Loucy (cell line): ENCODE measurements around the gene PCOLCE2.

Experiments used
- H2AFZ ChIP-seq: fragments of 200-600 bp; sonication (generic); 2 replicates; pipeline ENCODE4 v1.6.0; 2016; ENCODE audit warnings: antibody characterized with exemption, mild to moderate bottlenecking, low read length, moderate library complexity
- H3F3A ChIP-seq: fragments of 200-600 bp; 2 replicates; pipeline ENCODE4 v1.6.0; 2016; ENCODE audit warnings: antibody characterized with exemption, low read depth, mild to moderate bottlenecking
- H3K27me3 ChIP-seq: fragments of 200-600 bp; sonication (generic); 2 replicates; pipeline ENCODE4 v1.6.1; 2014; ENCODE audit warnings: low read length, mild to moderate bottlenecking; ENCODE audit not compliant: insufficient read depth, poor library complexity, severe bottlenecking
- H3K36me3 ChIP-seq: fragments of 200-600 bp; sonication (generic); 2 replicates; pipeline ENCODE4 v1.6.1; 2016; ENCODE audit warnings: low read length; ENCODE audit not compliant: insufficient read depth
- H3K4me1 ChIP-seq: fragments of 200-600 bp; sonication (generic); 2 replicates; pipeline ENCODE4 v1.5.1; 2014; ENCODE audit warnings: low read length, mild to moderate bottlenecking; ENCODE audit not compliant: insufficient read depth, poor library complexity, severe bottlenecking
- H3K4me2 ChIP-seq: fragments of 200-600 bp; sonication (generic); 2 replicates; pipeline ENCODE4 v1.6.0; 2014; ENCODE audit warnings: antibody characterized with exemption, low read length, low read depth, mild to moderate bottlenecking; ENCODE audit not compliant: poor library complexity, severe bottlenecking
- H3K4me3 ChIP-seq: fragments of 200-600 bp; sonication (generic); 2 replicates; pipeline ENCODE4 v1.5.1; 2014; ENCODE audit warnings: low read length, mild to moderate bottlenecking, mixed read lengths; ENCODE audit not compliant: poor library complexity, severe bottlenecking
- H3K79me2 ChIP-seq: fragments of 200-600 bp; sonication (generic); 2 replicates; pipeline ENCODE4 v1.6.1; 2014; ENCODE audit warnings: low read length; ENCODE audit not compliant: insufficient read depth
- H3K9ac ChIP-seq: fragments of 200-600 bp; sonication (generic); 2 replicates; pipeline ENCODE4 v1.6.0; 2014; ENCODE audit warnings: mild to moderate bottlenecking, low read depth, low read length, moderate library complexity; ENCODE audit not compliant: poor library complexity, severe bottlenecking
- H3K9me2 ChIP-seq: fragments of 200-600 bp; sonication (generic); replicated peaks from 2 replicates; pipeline ENCODE4 v1.6.1; 2016; ENCODE audit warnings: low read depth, low read length, mixed read lengths
- H3K9me3 ChIP-seq: fragments of 200-600 bp; sonication (generic); 2 replicates; pipeline ENCODE4 v1.6.1; 2014; ENCODE audit warnings: mild to moderate bottlenecking, antibody characterized with exemption, low read length, low read depth; ENCODE audit not compliant: insufficient read depth
- H4K20me1 ChIP-seq: fragments of 200-600 bp; sonication (generic); 2 replicates; pipeline ENCODE4 v1.6.0; 2014; ENCODE audit warnings: antibody characterized with exemption, low read length, mild to moderate bottlenecking; ENCODE audit not compliant: insufficient read depth, poor library complexity, severe bottlenecking
- EZH2phosphoT487 ChIP-seq: fragments of 200-600 bp; IDR thresholded peaks from 2 replicates; pipeline ENCODE4 v1.6.1; 2018; ENCODE audit warnings: antibody characterized with exemption, mild to moderate bottlenecking, moderate library complexity, borderline replicate concordance
- TF ChIP-seq, protein P1 (sequence below): fragments of 200-600 bp; sonication (generic); conservative IDR thresholded peaks from 2 replicates; pipeline ENCODE4 v1.5.1; 2014; ENCODE audit warnings: mild to moderate bottlenecking, antibody characterized with exemption, low read length

PCOLCE2 gene

DNA sequence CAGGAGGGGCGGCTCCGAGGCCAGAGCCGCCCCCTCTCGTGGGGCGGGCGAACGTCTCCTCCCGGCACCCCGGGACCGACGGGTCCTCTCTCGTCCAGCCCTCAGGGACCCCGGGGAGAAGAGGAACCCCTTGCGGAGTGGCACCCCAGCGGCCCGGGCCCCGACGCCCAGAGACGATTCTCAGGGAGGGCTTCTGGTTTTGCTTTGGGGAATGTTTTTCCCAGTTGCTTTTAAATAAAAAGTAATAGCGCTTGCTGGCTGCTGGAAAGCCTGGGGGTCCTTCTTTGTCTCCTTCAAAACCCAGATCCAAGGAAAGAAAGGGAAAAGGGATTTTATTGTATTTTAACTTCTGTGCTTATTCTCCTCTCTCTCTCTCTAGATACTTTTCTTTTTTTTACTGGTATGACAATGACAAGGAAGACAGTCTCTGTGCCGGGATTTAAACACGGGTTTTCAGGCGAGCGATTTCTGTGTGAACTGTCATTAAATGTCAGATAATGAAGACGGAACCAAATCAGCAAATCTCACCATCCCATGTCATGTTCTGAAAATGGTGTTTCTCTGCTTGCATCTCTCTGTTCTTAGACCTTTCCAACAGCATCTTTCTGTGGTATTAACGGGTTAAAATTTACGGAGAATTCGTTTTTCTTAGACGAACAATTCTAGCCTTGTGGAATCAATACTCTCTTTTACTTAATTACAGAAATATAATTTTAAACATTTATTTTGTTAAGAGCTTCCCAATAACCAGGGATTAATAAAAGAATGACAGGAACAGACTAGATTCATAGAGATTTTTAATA is 530 bp upstream of the PCOLCE2 start:
- peak overlapping the region; percentile 85 for H2AFZ ChIP-seq
- H3K27me3 ChIP-seq = peaks cover 5% of the 10 kb centered on the region
- TF ChIP-seq EZH2phosphoT487 = no peak
- TF ChIP-seq, protein P1, sequence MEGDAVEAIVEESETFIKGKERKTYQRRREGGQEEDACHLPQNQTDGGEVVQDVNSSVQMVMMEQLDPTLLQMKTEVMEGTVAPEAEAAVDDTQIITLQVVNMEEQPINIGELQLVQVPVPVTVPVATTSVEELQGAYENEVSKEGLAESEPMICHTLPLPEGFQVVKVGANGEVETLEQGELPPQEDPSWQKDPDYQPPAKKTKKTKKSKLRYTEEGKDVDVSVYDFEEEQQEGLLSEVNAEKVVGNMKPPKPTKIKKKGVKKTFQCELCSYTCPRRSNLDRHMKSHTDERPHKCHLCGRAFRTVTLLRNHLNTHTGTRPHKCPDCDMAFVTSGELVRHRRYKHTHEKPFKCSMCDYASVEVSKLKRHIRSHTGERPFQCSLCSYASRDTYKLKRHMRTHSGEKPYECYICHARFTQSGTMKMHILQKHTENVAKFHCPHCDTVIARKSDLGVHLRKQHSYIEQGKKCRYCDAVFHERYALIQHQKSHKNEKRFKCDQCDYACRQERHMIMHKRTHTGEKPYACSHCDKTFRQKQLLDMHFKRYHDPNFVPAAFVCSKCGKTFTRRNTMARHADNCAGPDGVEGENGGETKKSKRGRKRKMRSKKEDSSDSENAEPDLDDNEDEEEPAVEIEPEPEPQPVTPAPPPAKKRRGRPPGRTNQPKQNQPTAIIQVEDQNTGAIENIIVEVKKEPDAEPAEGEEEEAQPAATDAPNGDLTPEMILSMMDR = no peak
- no peaks in the 10 kb centered on the region for H3K9me3 ChIP-seq
- H4K20me1 ChIP-seq = no peaks in the 10 kb centered on the region
- H3K79me2 ChIP-seq = no peaks in the 10 kb centered on the region
- peak overlapping the region; percentile 69 for H3K4me2 ChIP-seq
- H3F3A ChIP-seq = no peaks in the 10 kb centered on the region
- H3K9me2 ChIP-seq = no peaks in the 10 kb centered on the region
- no peak overlapping the region for H3K9ac ChIP-seq
- H3K36me3 ChIP-seq = no peaks in the 10 kb centered on the region
- H3K4me3 ChIP-seq = peak overlapping the region; percentile 70
- peaks cover 3% of the 10 kb centered on the region for H3K4me1 ChIP-seq

DNA sequence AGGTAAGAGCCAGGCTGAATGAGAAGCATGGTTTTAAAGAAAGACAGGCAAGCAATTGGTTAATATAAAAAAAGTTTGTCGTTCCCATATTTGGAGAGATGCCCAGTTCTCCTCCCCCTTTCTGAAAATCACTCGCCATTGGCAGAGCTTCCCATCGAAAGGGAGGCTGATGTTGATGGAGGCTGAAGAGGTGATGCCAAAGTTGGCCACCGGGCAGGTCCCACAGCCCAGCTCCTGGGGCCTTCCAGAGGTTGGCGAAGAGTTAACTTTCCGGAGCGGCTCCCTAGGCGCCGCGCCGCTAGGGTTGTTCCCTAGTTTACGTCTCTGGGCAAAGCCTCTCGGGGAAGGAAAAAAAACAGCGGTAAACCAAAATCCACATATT is 793 bp downstream of the PCOLCE2 start:
- TF ChIP-seq, protein P1 = peak; percentile 23; the same call in 1 of the 2 replicates
- TF ChIP-seq EZH2phosphoT487 = no peak
- Histone ChIP-seq H3K27me3 (peaks cover 5% of the 10 kb centered on the region), H3K79me2 (no peaks in the 10 kb centered on the region), H3K36me3 (no peaks in the 10 kb centered on the region), H2AFZ (peak overlapping the region; percentile 85), H3K4me2 (peak overlapping the region; percentile 69), H3K9me2 (no peaks in the 10 kb centered on the region), H3K4me3 (peak overlapping the region; percentile 70), H3K9me3 (no peaks in the 10 kb centered on the region), H4K20me1 (no peaks in the 10 kb centered on the region), H3K9ac (peak overlapping the region; percentile 34), H3K4me1 (peaks cover 3% of the 10 kb centered on the region), H3F3A (no peaks in the 10 kb centered on the region)

DNA sequence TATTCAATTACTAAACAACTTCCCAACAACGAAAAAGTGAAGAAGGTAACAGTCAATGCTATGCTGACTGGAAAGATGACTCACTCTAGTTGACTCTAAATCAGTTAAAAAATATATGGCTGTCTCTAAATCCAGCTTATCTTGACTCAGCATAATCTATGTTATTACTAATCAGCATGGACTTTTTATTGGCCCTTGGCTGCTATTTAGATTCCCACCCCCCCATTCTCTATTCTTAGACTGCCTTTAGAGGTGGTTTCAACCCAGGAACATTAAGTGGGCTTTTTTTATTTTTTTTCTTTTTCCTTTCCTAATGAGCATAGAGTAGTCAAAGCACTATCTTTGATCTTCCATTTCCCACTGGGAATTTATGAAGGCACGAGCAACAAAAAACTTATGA is 1.9 kb downstream of the PCOLCE2 start:
- Histone ChIP-seq H3K4me2 (no peak overlapping the region), H3K4me1 (peaks cover 3% of the 10 kb centered on the region), H3K4me3 (no peak overlapping the region), H4K20me1 (no peaks in the 10 kb centered on the region), H3K27me3 (peaks cover 5% of the 10 kb centered on the region), H3K36me3 (no peaks in the 10 kb centered on the region), H3K9me3 (no peaks in the 10 kb centered on the region), H3F3A (no peaks in the 10 kb centered on the region), H3K79me2 (no peaks in the 10 kb centered on the region), H2AFZ (no peak overlapping the region), H3K9me2 (no peaks in the 10 kb centered on the region), H3K9ac (no peak overlapping the region)
- TF ChIP-seq, protein P1 = no peak
- no peak for TF ChIP-seq EZH2phosphoT487
